WTC11 (cell line): ENCODE measurements around the gene MDGA2.

ENCODE experiments used
- MYBL2 ChIP-seq: sonication (generic); formaldehyde crosslinking; IDR thresholded peaks from 2 replicates; pipeline ENCODE4 v1.8.1; 2023; ENCODE audit warnings: mild to moderate bottlenecking, moderate library complexity, missing genetic modification reagents
- TF ChIP-seq, protein P1 (sequence below): sonication (generic); formaldehyde crosslinking; IDR thresholded peaks from 2 replicates; pipeline ENCODE4 v1.8.0; 2022; ENCODE audit warnings: mild to moderate bottlenecking, missing genetic modification reagents
- TF ChIP-seq, protein P2 (sequence below): fragments of 200-600 bp; IDR thresholded peaks from 2 replicates; pipeline ENCODE4 v1.8.0; 2022; ENCODE audit warnings: antibody characterized with exemption
- TF ChIP-seq, protein P3 (sequence below): sonication (generic); formaldehyde crosslinking; IDR thresholded peaks from 2 replicates; pipeline ENCODE4 v1.8.1; 2022; ENCODE audit warnings: low read depth, missing genetic modification reagents, borderline replicate concordance
- TF ChIP-seq, protein P4 (sequence below): sonication (generic); formaldehyde crosslinking; IDR thresholded peaks from 2 replicates; pipeline ENCODE4 v1.8.1; 2022; ENCODE audit warnings: missing genetic modification reagents, borderline replicate concordance
- TF ChIP-seq, protein P5 (sequence below): sonication (generic); formaldehyde crosslinking; IDR thresholded peaks from 2 replicates; pipeline ENCODE4 v1.8.0; 2022; ENCODE audit warnings: missing genetic modification reagents

DNA sequence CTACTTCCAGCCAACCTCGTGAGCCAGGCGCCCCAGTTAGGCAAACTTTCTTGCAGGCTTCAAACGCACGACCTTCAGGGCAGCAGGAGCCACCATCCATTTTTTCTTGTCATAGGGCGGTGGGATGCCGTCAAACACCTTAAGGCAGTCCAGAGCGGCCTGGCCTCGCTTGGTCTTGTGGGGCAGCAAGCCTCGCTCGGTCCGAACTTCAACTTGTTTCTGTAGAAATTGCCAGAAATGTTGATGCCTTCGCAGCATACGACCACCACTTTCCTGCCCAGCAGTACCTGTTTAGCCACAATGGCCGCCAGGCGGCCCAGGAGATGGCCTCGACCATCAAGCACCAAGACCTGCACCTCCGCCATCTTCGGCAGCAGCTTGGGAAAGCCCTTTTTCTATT is 474.7 kb downstream of the MDGA2 start:
- TF ChIP-seq, protein P1, sequence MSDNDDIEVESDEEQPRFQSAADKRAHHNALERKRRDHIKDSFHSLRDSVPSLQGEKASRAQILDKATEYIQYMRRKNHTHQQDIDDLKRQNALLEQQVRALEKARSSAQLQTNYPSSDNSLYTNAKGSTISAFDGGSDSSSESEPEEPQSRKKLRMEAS (CRISPR knock-in tag) = no peak
- TF ChIP-seq, protein P2, sequence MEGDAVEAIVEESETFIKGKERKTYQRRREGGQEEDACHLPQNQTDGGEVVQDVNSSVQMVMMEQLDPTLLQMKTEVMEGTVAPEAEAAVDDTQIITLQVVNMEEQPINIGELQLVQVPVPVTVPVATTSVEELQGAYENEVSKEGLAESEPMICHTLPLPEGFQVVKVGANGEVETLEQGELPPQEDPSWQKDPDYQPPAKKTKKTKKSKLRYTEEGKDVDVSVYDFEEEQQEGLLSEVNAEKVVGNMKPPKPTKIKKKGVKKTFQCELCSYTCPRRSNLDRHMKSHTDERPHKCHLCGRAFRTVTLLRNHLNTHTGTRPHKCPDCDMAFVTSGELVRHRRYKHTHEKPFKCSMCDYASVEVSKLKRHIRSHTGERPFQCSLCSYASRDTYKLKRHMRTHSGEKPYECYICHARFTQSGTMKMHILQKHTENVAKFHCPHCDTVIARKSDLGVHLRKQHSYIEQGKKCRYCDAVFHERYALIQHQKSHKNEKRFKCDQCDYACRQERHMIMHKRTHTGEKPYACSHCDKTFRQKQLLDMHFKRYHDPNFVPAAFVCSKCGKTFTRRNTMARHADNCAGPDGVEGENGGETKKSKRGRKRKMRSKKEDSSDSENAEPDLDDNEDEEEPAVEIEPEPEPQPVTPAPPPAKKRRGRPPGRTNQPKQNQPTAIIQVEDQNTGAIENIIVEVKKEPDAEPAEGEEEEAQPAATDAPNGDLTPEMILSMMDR = no peak
- TF ChIP-seq, protein P3, sequence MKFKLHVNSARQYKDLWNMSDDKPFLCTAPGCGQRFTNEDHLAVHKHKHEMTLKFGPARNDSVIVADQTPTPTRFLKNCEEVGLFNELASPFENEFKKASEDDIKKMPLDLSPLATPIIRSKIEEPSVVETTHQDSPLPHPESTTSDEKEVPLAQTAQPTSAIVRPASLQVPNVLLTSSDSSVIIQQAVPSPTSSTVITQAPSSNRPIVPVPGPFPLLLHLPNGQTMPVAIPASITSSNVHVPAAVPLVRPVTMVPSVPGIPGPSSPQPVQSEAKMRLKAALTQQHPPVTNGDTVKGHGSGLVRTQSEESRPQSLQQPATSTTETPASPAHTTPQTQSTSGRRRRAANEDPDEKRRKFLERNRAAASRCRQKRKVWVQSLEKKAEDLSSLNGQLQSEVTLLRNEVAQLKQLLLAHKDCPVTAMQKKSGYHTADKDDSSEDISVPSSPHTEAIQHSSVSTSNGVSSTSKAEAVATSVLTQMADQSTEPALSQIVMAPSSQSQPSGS (CRISPR knock-in tag) = no peak
- TF ChIP-seq, protein P4, sequence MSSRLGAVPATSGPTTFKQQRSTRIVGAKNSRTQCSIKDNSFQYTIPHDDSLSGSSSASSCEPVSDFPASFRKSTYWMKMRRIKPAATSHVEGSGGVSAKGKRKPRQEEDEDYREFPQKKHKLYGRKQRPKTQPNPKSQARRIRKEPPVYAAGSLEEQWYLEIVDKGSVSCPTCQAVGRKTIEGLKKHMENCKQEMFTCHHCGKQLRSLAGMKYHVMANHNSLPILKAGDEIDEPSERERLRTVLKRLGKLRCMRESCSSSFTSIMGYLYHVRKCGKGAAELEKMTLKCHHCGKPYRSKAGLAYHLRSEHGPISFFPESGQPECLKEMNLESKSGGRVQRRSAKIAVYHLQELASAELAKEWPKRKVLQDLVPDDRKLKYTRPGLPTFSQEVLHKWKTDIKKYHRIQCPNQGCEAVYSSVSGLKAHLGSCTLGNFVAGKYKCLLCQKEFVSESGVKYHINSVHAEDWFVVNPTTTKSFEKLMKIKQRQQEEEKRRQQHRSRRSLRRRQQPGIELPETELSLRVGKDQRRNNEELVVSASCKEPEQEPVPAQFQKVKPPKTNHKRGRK = no peak
- TF ChIP-seq, protein P5, sequence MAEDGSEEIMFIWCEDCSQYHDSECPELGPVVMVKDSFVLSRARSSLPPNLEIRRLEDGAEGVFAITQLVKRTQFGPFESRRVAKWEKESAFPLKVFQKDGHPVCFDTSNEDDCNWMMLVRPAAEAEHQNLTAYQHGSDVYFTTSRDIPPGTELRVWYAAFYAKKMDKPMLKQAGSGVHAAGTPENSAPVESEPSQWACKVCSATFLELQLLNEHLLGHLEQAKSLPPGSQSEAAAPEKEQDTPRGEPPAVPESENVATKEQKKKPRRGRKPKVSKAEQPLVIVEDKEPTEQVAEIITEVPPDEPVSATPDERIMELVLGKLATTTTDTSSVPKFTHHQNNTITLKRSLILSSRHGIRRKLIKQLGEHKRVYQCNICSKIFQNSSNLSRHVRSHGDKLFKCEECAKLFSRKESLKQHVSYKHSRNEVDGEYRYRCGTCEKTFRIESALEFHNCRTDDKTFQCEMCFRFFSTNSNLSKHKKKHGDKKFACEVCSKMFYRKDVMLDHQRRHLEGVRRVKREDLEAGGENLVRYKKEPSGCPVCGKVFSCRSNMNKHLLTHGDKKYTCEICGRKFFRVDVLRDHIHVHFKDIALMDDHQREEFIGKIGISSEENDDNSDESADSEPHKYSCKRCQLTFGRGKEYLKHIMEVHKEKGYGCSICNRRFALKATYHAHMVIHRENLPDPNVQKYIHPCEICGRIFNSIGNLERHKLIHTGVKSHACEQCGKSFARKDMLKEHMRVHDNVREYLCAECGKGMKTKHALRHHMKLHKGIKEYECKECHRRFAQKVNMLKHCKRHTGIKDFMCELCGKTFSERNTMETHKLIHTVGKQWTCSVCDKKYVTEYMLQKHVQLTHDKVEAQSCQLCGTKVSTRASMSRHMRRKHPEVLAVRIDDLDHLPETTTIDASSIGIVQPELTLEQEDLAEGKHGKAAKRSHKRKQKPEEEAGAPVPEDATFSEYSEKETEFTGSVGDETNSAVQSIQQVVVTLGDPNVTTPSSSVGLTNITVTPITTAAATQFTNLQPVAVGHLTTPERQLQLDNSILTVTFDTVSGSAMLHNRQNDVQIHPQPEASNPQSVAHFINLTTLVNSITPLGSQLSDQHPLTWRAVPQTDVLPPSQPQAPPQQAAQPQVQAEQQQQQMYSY (CRISPR knock-in tag) = no peak
- TF ChIP-seq MYBL2 (CRISPR knock-in tag) = no peak
